PC-3 (cell line): ENCODE measurements around the gene PCDH9. TPM values are rescaled to one million over a fixed set of nuclear protein-coding genes. Genes with fewer than 3 reads are reported as not detected.

Experiments
- ATAC-seq: fragments of 200-7000 bp; cut with Tn5 transposase; 2 replicates; pipeline ENCODE4 v1.9.1; 2020; ENCODE audit warnings: mild to moderate bottlenecking, moderate library complexity
- Bru-seq: library from RNA; stranded (reverse); fragments of 400-500 nt; gene quantifications from one replicate; lab custom pipeline; 2021; lab: Mats Ljungman, UMichigan
- BruChase-seq, 2 experiments: library from RNA; stranded (reverse); fragments of 400-500 nt; gene quantifications; one replicate each; lab custom pipeline; 2021; lab: Mats Ljungman, UMichigan
- BruUV-seq: library from RNA; stranded (reverse); fragments of 400-500 nt; replicated peaks from 2 replicates; lab custom pipeline; 2021; lab: Mats Ljungman, UMichigan
- CTCF ChIA-PET: fragments of 300-600 bp; sonication (Branson Sonifier 250); formaldehyde crosslinking; loops from one replicate; lab custom pipeline; 2022; ENCODE audit warnings: antibody characterized with exemption; lab: Charles Lee
- POLR2A ChIA-PET: fragments of 300-600 bp; sonication (Branson Sonifier 250); formaldehyde crosslinking; loops from one replicate; lab custom pipeline; 2022; ENCODE audit warnings: antibody characterized with exemption; ENCODE audit not compliant: unreplicated experiment; lab: Charles Lee
- DNase-seq: peaks from one replicate; pipeline ENCODE4 v3.0.0-alpha.2; 2015
- H2AFZ ChIP-seq: fragments of 300-600 bp; sonication (generic); 2 replicates; pipeline ENCODE4 v1.6.0; 2016; ENCODE audit warnings: antibody characterized with exemption, low read length
- H3F3A ChIP-seq: fragments of 300-600 bp; sonication (generic); one replicate; pipeline ENCODE4 v1.6.0; 2017; ENCODE audit warnings: antibody characterized with exemption, low read length, control low read depth, mild to moderate bottlenecking; ENCODE audit not compliant: unreplicated experiment
- H3K27ac ChIP-seq: fragments of 300-600 bp; sonication (generic); 2 replicates; pipeline ENCODE4 v1.5.1; 2016; ENCODE audit warnings: mild to moderate bottlenecking, low read length
- H3K27me3 ChIP-seq: fragments of 300-600 bp; sonication (generic); 2 replicates; pipeline ENCODE4 v1.6.1; 2016; ENCODE audit warnings: low read length, mixed read lengths
- H3K36me3 ChIP-seq: fragments of 300-600 bp; sonication (generic); 2 replicates; pipeline ENCODE4 v1.6.1; 2016; ENCODE audit warnings: low read depth, mixed run types, low read length, mixed read lengths
- H3K4me1 ChIP-seq: fragments of 300-600 bp; sonication (generic); 2 replicates; pipeline ENCODE4 v1.5.1; 2016; ENCODE audit warnings: low read length; ENCODE audit not compliant: insufficient read depth
- H3K4me2 ChIP-seq: fragments of 300-600 bp; sonication (generic); 2 replicates; pipeline ENCODE4 v1.6.0; 2016; ENCODE audit warnings: low read length
- H3K4me3 ChIP-seq: fragments of 300-600 bp; sonication (generic); 2 replicates; pipeline ENCODE4 v1.5.1; 2016; ENCODE audit warnings: mild to moderate bottlenecking, low read length, mixed read lengths
- H3K79me2 ChIP-seq: fragments of 300-600 bp; sonication (generic); 2 replicates; pipeline ENCODE4 v1.6.1; 2017; ENCODE audit warnings: low read length, mixed read lengths
- H3K9ac ChIP-seq: fragments of 300-600 bp; sonication (generic); 2 replicates; pipeline ENCODE4 v1.6.0; 2016; ENCODE audit warnings: mild to moderate bottlenecking, low read length
- H3K9me2 ChIP-seq: fragments of 300-600 bp; sonication (generic); replicated peaks from 2 replicates; pipeline ENCODE4 v1.6.1; 2016; ENCODE audit warnings: mixed run types, low read length, mixed read lengths
- H3K9me3 ChIP-seq: fragments of 300-600 bp; sonication (generic); 2 replicates; pipeline ENCODE4 v1.6.1; 2016; ENCODE audit warnings: low read length, mixed read lengths
- H4K20me1 ChIP-seq: fragments of 300-600 bp; sonication (generic); 2 replicates; pipeline ENCODE4 v1.6.1; 2016; ENCODE audit warnings: low read length, mixed read lengths
- CTCF ChIP-seq: fragments of 300-600 bp; sonication (generic); conservative IDR thresholded peaks from 2 replicates; pipeline ENCODE4 v1.5.1; 2017; ENCODE audit warnings: antibody characterized with exemption, low read depth, mild to moderate bottlenecking, low read length
- EZH2 ChIP-seq: fragments of 300-600 bp; sonication (generic); IDR thresholded peaks from one replicate; pipeline ENCODE4 v1.6.1; 2017; ENCODE audit warnings: antibody characterized with exemption, mild to moderate bottlenecking, low read length; ENCODE audit not compliant: unreplicated experiment
- EZH2phosphoT487 ChIP-seq: fragments of 300-600 bp; sonication (generic); IDR thresholded peaks from 2 replicates; pipeline ENCODE4 v1.6.1; 2018; ENCODE audit warnings: mild to moderate bottlenecking, antibody characterized with exemption, low read length, borderline replicate concordance
- intact Hi-C: fragments of 100-400 bp; cut with micrococcal nuclease; formaldehyde crosslinking; loops from 2 replicates; pipeline ENCODE4 v1.9.0; 2023
- long read RNA-seq: library from polyadenylated mRNA; unstranded; transcript quantifications from one replicate; pipeline ENCODE4 v2.0.0, GENCODE V29; 2021; ENCODE audit not compliant: unreplicated experiment
- total RNA-seq: library from RNA; depleted of rRNA; stranded (reverse); fragments of >200 nt; gene quantifications from 2 replicates; pipeline ENCODE4 v1.2.3, GENCODE V29; 2014; rRNA removed

Gene PCDH9
- total RNA-seq, result 0.63 and 0.98 TPM in 2 replicates
- percentile 33 among the genes with signal in this experiment for Bru-seq, nascent RNA
- percentile 34 among the genes with signal in this experiment for BruChase-seq, experiment 1, labeled RNA remaining after a 6-hour chase
- BruChase-seq, experiment 2, labeled RNA remaining after a 2-hour chase, result percentile 50 among the genes with signal in this experiment
- long read RNA-seq, full-length matches to known transcripts, result 21 of 32 reads
- long read RNA-seq, partial matches to known transcripts, result 2 of 32 reads
- long read RNA-seq, other reads (novel, unspliced or antisense), result 9 of 32 reads

GRCh38 chr13:67229481-67230403 lies at the start of gene PCDH9:
Gene PCDH9 (minus strand): TSS chr13:67230336. CDS start chr13:67228440, 1,896 bp downstream.
- H3K27ac ChIP-seq, result no peak within 1 kb of the TSS; the same call in 1 of the 2 replicates
- BruUV-seq, result TSS peak; percentile 59
- no peaks in the 10 kb centered on the region for H3K9me3 ChIP-seq
- peak within 1 kb of the TSS; percentile 94 for H2AFZ ChIP-seq
- H4K20me1 ChIP-seq, result no peaks in the 10 kb centered on the region
- H3K4me1 ChIP-seq, result 0 out of 2 replicates have a peak, but pooled peaks cover 3% of the 10 kb centered on the region
- ATAC-seq (peak; percentile 4), DNase-seq (peak; percentile 6)
- H3K9ac ChIP-seq, result peak within 1 kb of the TSS; percentile 72
- CTCF ChIA-PET, result no interaction called here
- no peaks in the 10 kb centered on the region for H3K9me2 ChIP-seq
- H3K4me3 ChIP-seq, result peak within 1 kb of the TSS; percentile 88
- H3K27me3 ChIP-seq, result no peaks in the 10 kb centered on the region
- intact Hi-C loops, result loop anchor here (1.0 to 10.0 kb wide), 5 partner anchors 185 to 1302 kb away; no protein-coding TSS in a partner anchor
- H3K79me2 ChIP-seq, result no peaks in the 10 kb centered on the region
- H3K4me2 ChIP-seq, result peak within 1 kb of the TSS; percentile 91
- TF ChIP-seq CTCF (no peak), EZH2phosphoT487 (no peak), EZH2 (no peak)
- H3K36me3 ChIP-seq, result no peaks in the 10 kb centered on the region
- POLR2A ChIA-PET, result interaction anchor here (0.5 kb wide), 1 partner anchor 27 kb away, joined by 3 read pairs; no protein-coding TSS in a partner anchor
- no peaks in the 10 kb centered on the region for H3F3A ChIP-seq

- H3K9ac ChIP-seq, result no peak overlapping the region
- no TSS peak for BruUV-seq
- H3K27ac ChIP-seq, result no peak overlapping the region
- H3K4me1 ChIP-seq, result peaks cover 4% of the 10 kb centered on the region; the same call in 1 of the 2 replicates
- intact Hi-C loops, result no loop called here
- no peaks in the 10 kb centered on the region for H3K36me3 ChIP-seq
- H3K4me2 ChIP-seq, result no peak overlapping the region
- TF ChIP-seq EZH2phosphoT487, result no peak
- no peak for TF ChIP-seq CTCF
- no peak for TF ChIP-seq EZH2
- peak; percentile 68 for ATAC-seq
- H3K9me3 ChIP-seq, result no peaks in the 10 kb centered on the region
- H4K20me1 ChIP-seq, result no peaks in the 10 kb centered on the region
- ChIA-PET POLR2A (no interaction called here), CTCF (no interaction called here)
- no peaks in the 10 kb centered on the region for H3F3A ChIP-seq
- DNase-seq, result peak; percentile 27
- no peaks in the 10 kb centered on the region for H3K9me2 ChIP-seq
- no peaks in the 10 kb centered on the region for H3K27me3 ChIP-seq
- H3K79me2 ChIP-seq, result no peaks in the 10 kb centered on the region
- no peak overlapping the region for H2AFZ ChIP-seq
- H3K4me3 ChIP-seq, result no peak overlapping the region
Observed at GRCh38 chr13:67278235-67278634, 48.1 kb upstream of the PCDH9 start.
